NOMO-1 treated with DMSO at 0.1 percent for 48 hours (cell line): ENCODE measurements around the gene PRIM2.
"Not testable (repeated sequence)": the region's sequence is repeated elsewhere in the genome, so short reads cannot be mapped to it uniquely, and the experiment has no call there.

Source experiments
- DNase-seq: peaks from one replicate; lab custom pipeline; 2025; ENCODE audit not compliant: unreplicated experiment; lab: John Stamatoyannopoulos, UW

The PRIM2 gene

GRCh38 chr6:57579489-57579888 lies 262.1 kb downstream of the PRIM2 start:
- not testable (repeated sequence) for DNase-seq

- not testable (repeated sequence) for DNase-seq
Observed at GRCh38 chr6:57581586-57581985, 264.2 kb downstream of the PRIM2 start.

- not testable (repeated sequence) for DNase-seq
Observed at GRCh38 chr6:57601105-57601504, 283.7 kb downstream of the PRIM2 start.

GRCh38 chr6:57605303-57605702 lies 287.9 kb downstream of the PRIM2 start:
- not testable (repeated sequence) for DNase-seq

GRCh38 chr6:57606331-57606730 lies 288.9 kb downstream of the PRIM2 start:
- not testable (repeated sequence) for DNase-seq

GRCh38 chr6:57610612-57611011 lies 293.2 kb downstream of the PRIM2 start:
- DNase-seq = not testable (repeated sequence)

GRCh38 chr6:57618959-57619358 lies 301.5 kb downstream of the PRIM2 start:
- not testable (repeated sequence) for DNase-seq

GRCh38 chr6:57631773-57632172 lies 314.3 kb downstream of the PRIM2 start:
- DNase-seq = not testable (repeated sequence)

GRCh38 chr6:57658526-57658925 lies 341.1 kb downstream of the PRIM2 start:
- not testable (repeated sequence) for DNase-seq

- not testable (repeated sequence) for DNase-seq
Observed at GRCh38 chr6:57659794-57660193, 342.4 kb downstream of the PRIM2 start.

- DNase-seq = not testable (repeated sequence)
Observed at GRCh38 chr6:57660940-57661339, 343.5 kb downstream of the PRIM2 start.

- DNase-seq = not testable (repeated sequence)
Observed at GRCh38 chr6:57668108-57668507, 350.7 kb downstream of the PRIM2 start.

- DNase-seq = not testable (repeated sequence)
Observed at GRCh38 chr6:57671237-57671636, 353.8 kb downstream of the PRIM2 start.

GRCh38 chr6:57671937-57672627 lies 354.7 kb downstream of the PRIM2 start:
- DNase-seq = not testable (repeated sequence)

- DNase-seq = not testable (repeated sequence)
Observed at GRCh38 chr6:57673281-57673680, 355.9 kb downstream of the PRIM2 start.

- DNase-seq = not testable (repeated sequence)
Observed at GRCh38 chr6:57675386-57675785, 358.0 kb downstream of the PRIM2 start.

- not testable (repeated sequence) for DNase-seq
Observed at GRCh38 chr6:57696382-57696781, 379.0 kb downstream of the PRIM2 start.
